Measurements from ENCODE around the gene MXD4. TPM values are rescaled to one million over a fixed set of nuclear protein-coding genes. Genes with fewer than 3 reads are reported as not detected.

Gene MXD4, protein sequence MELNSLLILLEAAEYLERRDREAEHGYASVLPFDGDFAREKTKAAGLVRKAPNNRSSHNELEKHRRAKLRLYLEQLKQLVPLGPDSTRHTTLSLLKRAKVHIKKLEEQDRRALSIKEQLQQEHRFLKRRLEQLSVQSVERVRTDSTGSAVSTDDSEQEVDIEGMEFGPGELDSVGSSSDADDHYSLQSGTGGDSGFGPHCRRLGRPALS
- 13.2 to 19.9 TPM (median 16.4 TPM) in 5 replicates for total RNA-seq (2022; extraction: Qiagen RNA extraction; ENCODE audit: low read depth)

DNA sequence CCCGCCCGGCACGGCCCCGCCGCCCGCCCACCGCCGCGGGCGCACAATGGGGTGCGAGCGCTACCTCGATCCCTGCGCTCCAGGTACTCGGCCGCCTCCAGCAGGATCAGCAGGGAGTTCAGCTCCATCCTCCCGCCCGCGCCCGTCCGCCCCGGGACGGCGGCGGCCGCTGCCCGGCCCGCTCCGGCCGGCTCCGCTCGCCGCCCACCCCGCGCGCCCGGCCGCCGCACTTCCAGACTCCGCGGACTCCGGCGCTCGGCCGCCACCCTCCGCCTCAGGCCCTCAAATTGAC, at the start of gene MXD4:
Gene MXD4 (minus strand): TSS at position 257 of the 292 bp plus-strand sequence. CDS start 129 bp downstream, at position 128.

DNA sequence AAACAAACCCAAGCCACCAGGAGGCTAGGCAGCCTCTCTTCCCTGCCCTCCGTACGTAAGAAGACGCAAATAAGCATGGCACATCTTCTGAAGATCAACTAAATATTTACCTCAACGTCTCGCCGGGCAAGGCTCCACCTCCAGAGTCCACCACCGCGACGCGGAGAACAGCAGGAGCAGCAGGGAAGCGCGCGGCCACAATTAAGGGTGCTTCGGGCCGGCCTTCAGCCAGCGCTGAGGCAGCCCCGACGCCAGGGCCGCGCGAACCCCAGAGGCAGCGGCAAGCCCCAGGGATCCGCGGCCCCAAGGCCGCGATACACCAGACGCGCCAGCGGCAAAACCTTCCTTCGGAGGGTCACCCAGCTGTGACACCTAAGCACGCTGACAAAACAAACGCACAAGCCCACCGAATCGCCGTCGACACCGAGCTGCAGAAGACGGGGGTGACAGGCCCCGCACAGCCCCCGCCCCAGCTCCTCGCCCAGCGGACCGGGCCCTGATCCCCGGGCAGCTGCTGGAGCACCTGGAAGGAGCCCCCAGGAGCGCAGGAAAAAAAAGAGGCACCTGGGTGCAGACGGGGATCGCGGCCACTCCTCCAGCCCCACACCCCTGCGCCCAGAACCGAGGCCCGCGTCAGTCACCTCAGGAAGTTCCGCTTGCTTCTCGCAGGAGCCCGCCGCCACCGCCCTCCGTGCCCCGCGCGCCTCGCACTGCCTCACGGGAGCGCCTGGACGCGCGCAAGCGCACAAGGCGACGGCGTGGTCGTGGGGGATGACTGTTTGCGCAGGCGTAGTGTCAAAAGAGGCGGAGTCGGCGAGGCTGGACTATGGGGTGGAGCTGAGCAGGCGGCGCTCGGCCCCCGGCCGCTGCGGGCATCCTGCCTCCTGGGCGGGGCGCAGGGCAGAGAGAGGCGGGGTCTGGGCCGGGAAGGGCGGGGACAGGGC, 20.2 kb downstream of the MXD4 start, which contains the start of the genes HAUS3 and POLN:
Gene HAUS3 (minus strand): TSS at position 712 of the 944 bp plus-strand sequence. CDS start 1,175 bp downstream, outside the sequence.
Gene POLN (minus strand): TSS at position 712 of the 944 bp plus-strand sequence. CDS start 12,890 bp downstream, outside the sequence.

Other genes with a start within 250 kb of the MXD4 start
- 11.9 to 15.4 TPM (median 13.8 TPM) in 5 replicates for gene NAT8L, start 202.8 kb downstream of the MXD4 start, total RNA-seq (2022; extraction: Qiagen RNA extraction; ENCODE audit: low read depth)
- gene HAUS3, start 20.0 kb downstream of the MXD4 start, total RNA-seq (2022; extraction: Qiagen RNA extraction; ENCODE audit: low read depth): 6.8 to 8.9 TPM (median 7.9 TPM) in 5 replicates
- gene POLN, start 20.0 kb downstream of the MXD4 start, total RNA-seq (2022; extraction: Qiagen RNA extraction; ENCODE audit: low read depth): 0.40 to 0.72 TPM (median 0.66 TPM) in 5 replicates
- 1.3 to 2.7 TPM (median 2.4 TPM) in 5 replicates for gene ZFYVE28, start 156.5 kb upstream of the MXD4 start, total RNA-seq (2022; extraction: Qiagen RNA extraction; ENCODE audit: low read depth)
- gene CFAP99, start 156.8 kb upstream of the MXD4 start, total RNA-seq (2022; extraction: Qiagen RNA extraction; ENCODE audit: low read depth): 0.07 to 0.19 TPM (median 0.11 TPM) in 4 of 5 replicates, not detected in the other
- 61.9 to 89.6 TPM (median 65.2 TPM) in 5 replicates for gene RNF4, start 207.0 kb upstream of the MXD4 start, total RNA-seq (2022; extraction: Qiagen RNA extraction; ENCODE audit: low read depth)